NCI-H2107 treated with DMSO at 0.1 percent for 48 hours (cell line): ENCODE results near the gene ACAA1.

Source experiments
- DNase-seq: peaks from one replicate; lab custom pipeline; 2025; ENCODE audit not compliant: unreplicated experiment; lab: John Stamatoyannopoulos, UW

The ACAA1 gene

GRCh38 chr3:38119821-38120692 is 16.9 kb downstream of the ACAA1 start:
- no peak for DNase-seq

- DNase-seq: no peak
Measured at GRCh38 chr3:38119248-38119544, 17.7 kb downstream of the ACAA1 start.

GRCh38 chr3:38118421-38119247 is 18.3 kb downstream of the ACAA1 start:
- DNase-seq: no peak

GRCh38 chr3:38117748-38118420 is 19.0 kb downstream of the ACAA1 start:
- peak; percentile 15 for DNase-seq

- no peak for DNase-seq
Measured at GRCh38 chr3:38117163-38117716, 19.7 kb downstream of the ACAA1 start.

GRCh38 chr3:38116471-38117162 is 20.3 kb downstream of the ACAA1 start:
- no peak for DNase-seq

- no peak for DNase-seq
Measured at GRCh38 chr3:38115645-38116427, 21.1 kb downstream of the ACAA1 start.

- no peak for DNase-seq
Measured at GRCh38 chr3:38114875-38115644, 21.9 kb downstream of the ACAA1 start.

GRCh38 chr3:38114052-38114874 is 22.7 kb downstream of the ACAA1 start:
- no peak for DNase-seq

GRCh38 chr3:38112378-38112761 is 24.6 kb downstream of the ACAA1 start:
- no peak for DNase-seq

GRCh38 chr3:38111696-38112377 is 25.1 kb downstream of the ACAA1 start:
- no peak for DNase-seq

GRCh38 chr3:38111201-38111600 is 25.7 kb downstream of the ACAA1 start:
- DNase-seq: no peak

GRCh38 chr3:38110314-38111050 is 26.4 kb downstream of the ACAA1 start:
- DNase-seq: no peak

- DNase-seq: no peak
Measured at GRCh38 chr3:38109580-38110313, 27.2 kb downstream of the ACAA1 start.

GRCh38 chr3:38108649-38109579 is 28.0 kb downstream of the ACAA1 start:
- DNase-seq: no peak
